ENCODE data around the gene DLGAP1. TPM values are rescaled to one million over a fixed set of nuclear protein-coding genes. Genes with fewer than 3 reads are reported as not detected.
A peak's percentile ranks its signal among the peaks of the same experiment; 100 is the strongest.

Gene DLGAP1
- total RNA-seq, 1 experiment from 2014 or later = 10.1 TPM

DNA sequence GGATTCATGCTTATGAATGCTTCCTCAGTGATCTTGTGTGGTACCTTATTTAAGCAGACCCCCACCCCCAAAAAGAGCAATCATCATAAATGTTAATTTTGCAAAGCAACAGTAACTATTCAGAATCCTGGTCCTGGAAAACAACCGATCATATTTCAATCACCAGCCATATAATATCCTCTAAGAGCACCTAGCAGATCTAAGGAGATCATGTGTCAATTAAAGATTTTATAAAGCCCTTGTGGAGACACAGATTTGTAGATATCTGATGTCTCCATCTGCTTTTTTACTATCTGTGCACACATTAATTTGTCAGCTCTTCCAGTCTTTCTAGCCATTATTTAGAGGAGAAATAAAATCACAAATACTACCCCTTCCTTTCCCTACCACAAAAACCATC is 581.4 kb downstream of the DLGAP1 start:
- no peaks in the 10 kb centered on the region for H3K36me3 ChIP-seq (replicated peaks; ENCODE audit: control insufficient read depth, insufficient read depth, low read length)
- H3K4me3 ChIP-seq (ENCODE audit: insufficient read depth, low read depth, low read length) = no peak overlapping the region
- DNase-seq = no peak
- no peaks in the 10 kb centered on the region for H3K27me3 ChIP-seq (ENCODE audit: control insufficient read depth, insufficient read depth, low read length)

- no peaks in the 10 kb centered on the region for H3K36me3 ChIP-seq (replicated peaks; ENCODE audit: control insufficient read depth, insufficient read depth, low read length)
- no peak for DNase-seq
- no peak overlapping the region for H3K4me3 ChIP-seq (ENCODE audit: insufficient read depth, low read depth, low read length)
- no peaks in the 10 kb centered on the region for H3K27me3 ChIP-seq (ENCODE audit: control insufficient read depth, insufficient read depth, low read length)
Measured at GRCh38 chr18:3873211-3873610, 581.9 kb downstream of the DLGAP1 start.

- H3K36me3 ChIP-seq (replicated peaks; ENCODE audit: control insufficient read depth, insufficient read depth, low read length) = no peaks in the 10 kb centered on the region
- no peak overlapping the region for H3K4me3 ChIP-seq (ENCODE audit: insufficient read depth, low read depth, low read length)
- no peak for DNase-seq
- no peaks in the 10 kb centered on the region for H3K27me3 ChIP-seq (ENCODE audit: control insufficient read depth, insufficient read depth, low read length)
Measured at GRCh38 chr18:3872641-3873040, 582.5 kb downstream of the DLGAP1 start.

DNA sequence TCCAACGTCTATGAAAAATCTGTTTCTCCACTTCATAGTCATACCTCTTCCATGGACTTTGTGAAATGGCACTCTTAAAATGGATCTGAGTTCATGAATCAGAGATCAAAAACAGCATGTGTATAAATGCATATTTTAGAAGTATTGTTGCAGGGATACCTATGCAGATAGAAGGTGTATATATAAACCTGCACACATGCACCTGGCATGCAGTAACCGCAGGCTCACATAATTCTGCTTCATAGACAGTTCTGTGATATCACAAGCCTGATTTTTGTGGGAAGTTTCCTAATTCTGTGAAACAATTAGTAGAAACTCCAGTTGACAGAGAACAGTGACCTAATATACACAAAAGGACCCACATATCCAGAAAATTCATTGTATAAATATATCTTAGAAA is 583.4 kb downstream of the DLGAP1 start:
- Histone ChIP-seq H3K4me3 (ENCODE audit: insufficient read depth, low read depth, low read length) (no peak overlapping the region), H3K36me3 (replicated peaks; ENCODE audit: control insufficient read depth, insufficient read depth, low read length) (no peaks in the 10 kb centered on the region), H3K27me3 (ENCODE audit: control insufficient read depth, insufficient read depth, low read length) (no peaks in the 10 kb centered on the region)
- no peak for DNase-seq

DNA sequence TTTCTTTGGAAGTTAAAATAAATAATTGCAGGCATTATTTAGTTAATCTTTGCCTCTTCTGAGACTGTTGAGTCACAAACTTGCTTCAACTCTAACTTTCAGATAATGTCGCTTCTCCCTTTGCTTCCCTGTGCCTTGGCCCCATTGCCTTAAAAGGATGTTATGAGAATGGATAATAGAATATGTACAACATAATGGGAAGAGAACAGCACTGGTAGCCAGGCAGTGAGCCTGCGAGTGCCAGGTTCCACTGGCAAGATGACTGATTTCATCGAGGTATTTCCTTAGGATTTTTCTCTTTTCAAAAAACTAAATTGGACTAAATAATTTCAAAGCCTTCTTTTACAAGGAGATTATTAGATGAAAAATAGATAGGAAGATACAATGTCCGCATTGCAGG is 584.2 kb downstream of the DLGAP1 start:
- no peak overlapping the region for H3K4me3 ChIP-seq (ENCODE audit: insufficient read depth, low read depth, low read length)
- DNase-seq = no peak
- no peaks in the 10 kb centered on the region for H3K27me3 ChIP-seq (ENCODE audit: control insufficient read depth, insufficient read depth, low read length)

GRCh38 chr18:3869848-3870247 is 585.3 kb downstream of the DLGAP1 start:
- H3K4me3 ChIP-seq (ENCODE audit: insufficient read depth, low read depth, low read length) = no peak overlapping the region
- no peaks in the 10 kb centered on the region for H3K27me3 ChIP-seq (ENCODE audit: control insufficient read depth, insufficient read depth, low read length)
- no peaks in the 10 kb centered on the region for H3K36me3 ChIP-seq (replicated peaks; ENCODE audit: control insufficient read depth, insufficient read depth, low read length)
- DNase-seq = peak; percentile 38

More for the DNA sequence above, 584.2 kb downstream of the DLGAP1 start:
- H3K36me3 ChIP-seq (replicated peaks; ENCODE audit: control insufficient read depth, insufficient read depth, low read length) = no peaks in the 10 kb centered on the region

DNA sequence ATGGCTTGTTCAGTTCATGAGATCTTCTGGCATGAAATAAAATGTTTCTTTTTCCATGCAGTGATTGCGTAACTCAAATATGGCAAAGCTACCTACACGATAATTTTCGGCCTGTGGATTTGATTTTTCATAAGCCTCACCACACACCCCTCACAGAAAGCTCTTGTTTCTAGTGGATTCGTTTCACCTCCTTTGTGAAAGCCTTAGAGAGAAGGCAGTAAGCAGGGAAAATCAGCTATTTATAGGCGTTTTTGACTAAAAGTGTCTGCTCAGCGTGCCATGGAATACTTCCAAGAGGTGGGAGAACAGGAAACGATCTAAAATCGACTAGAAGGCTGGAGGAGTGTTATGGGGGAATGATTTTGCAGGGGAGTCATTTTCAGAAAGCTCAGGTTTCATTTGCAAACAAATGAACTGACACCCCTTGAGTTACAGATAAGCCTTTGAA is 587.2 kb downstream of the DLGAP1 start:
- H3K36me3 ChIP-seq (replicated peaks; ENCODE audit: control insufficient read depth, insufficient read depth, low read length) = no peaks in the 10 kb centered on the region
- H3K4me3 ChIP-seq (ENCODE audit: insufficient read depth, low read depth, low read length) = no peak overlapping the region
- DNase-seq = no peak
- no peaks in the 10 kb centered on the region for H3K27me3 ChIP-seq (ENCODE audit: control insufficient read depth, insufficient read depth, low read length)

- Histone ChIP-seq H3K27me3 (ENCODE audit: control insufficient read depth, insufficient read depth, low read length) (no peaks in the 10 kb centered on the region), H3K36me3 (replicated peaks; ENCODE audit: control insufficient read depth, insufficient read depth, low read length) (no peaks in the 10 kb centered on the region), H3K4me3 (ENCODE audit: insufficient read depth, low read depth, low read length) (no peak overlapping the region)
- DNase-seq = no peak
Measured at GRCh38 chr18:3867236-3867635, 587.9 kb downstream of the DLGAP1 start.

DNA sequence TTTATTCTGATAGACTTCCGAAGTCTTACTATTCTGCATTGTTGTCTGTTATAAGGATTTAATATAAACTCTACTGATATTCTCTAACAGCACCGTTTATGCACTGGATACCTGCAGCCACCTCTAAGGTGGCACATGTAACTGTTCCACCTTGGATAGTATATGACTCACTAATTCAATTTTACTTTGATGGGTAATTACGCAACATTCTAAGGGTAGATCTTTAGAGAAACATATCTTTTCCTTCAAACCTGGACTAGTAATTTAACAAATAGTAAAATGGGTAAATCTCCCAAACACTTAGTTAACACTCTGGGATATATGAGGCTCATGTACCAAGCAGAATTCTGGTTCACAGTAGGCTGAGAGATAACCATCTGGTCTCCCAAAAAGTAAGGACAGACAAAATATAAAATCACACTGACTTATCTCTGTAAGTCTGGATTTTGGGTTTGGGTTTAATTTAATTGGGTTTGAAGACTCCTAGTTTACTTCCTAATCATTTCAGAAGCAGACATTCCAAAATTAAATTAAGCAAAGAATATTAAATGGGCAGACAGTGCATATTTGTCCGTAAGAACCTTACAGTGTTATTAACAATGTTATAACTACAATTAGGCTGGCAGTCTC is 590.3 kb downstream of the DLGAP1 start:
- no peak overlapping the region for H3K4me3 ChIP-seq (ENCODE audit: insufficient read depth, low read depth, low read length)
- DNase-seq = no peak

GRCh38 chr18:3863593-3863992 is 591.5 kb downstream of the DLGAP1 start:
- DNase-seq = no peak
- H3K4me3 ChIP-seq (ENCODE audit: insufficient read depth, low read depth, low read length) = no peak overlapping the region
- H3K36me3 ChIP-seq (replicated peaks; ENCODE audit: control insufficient read depth, insufficient read depth, low read length) = no peaks in the 10 kb centered on the region
- H3K27me3 ChIP-seq (ENCODE audit: control insufficient read depth, insufficient read depth, low read length) = no peaks in the 10 kb centered on the region

More for the DNA sequence above, 590.3 kb downstream of the DLGAP1 start:
- no peaks in the 10 kb centered on the region for H3K36me3 ChIP-seq (replicated peaks; ENCODE audit: control insufficient read depth, insufficient read depth, low read length)
- H3K27me3 ChIP-seq (ENCODE audit: control insufficient read depth, insufficient read depth, low read length) = no peaks in the 10 kb centered on the region

DNA sequence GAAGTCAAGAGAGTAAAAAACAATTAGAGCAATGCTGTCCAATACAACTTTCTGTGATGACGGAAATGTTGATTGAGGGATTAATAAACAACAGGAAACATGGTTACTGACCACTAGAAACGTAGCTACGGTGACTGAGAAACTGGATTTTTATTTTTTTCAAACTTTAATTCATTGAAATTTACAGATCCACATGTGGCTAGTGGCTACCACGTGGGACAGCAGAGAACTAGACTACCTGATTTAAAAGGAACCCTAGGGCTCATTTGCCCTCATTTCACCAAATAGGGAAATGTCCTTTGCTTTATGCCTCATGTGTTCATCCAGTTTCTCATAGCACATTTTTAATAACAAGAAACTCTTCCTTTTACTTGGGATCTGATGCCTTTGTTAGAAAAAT is 592.1 kb downstream of the DLGAP1 start:
- Histone ChIP-seq H3K36me3 (replicated peaks; ENCODE audit: control insufficient read depth, insufficient read depth, low read length) (no peaks in the 10 kb centered on the region), H3K4me3 (ENCODE audit: insufficient read depth, low read depth, low read length) (no peak overlapping the region), H3K27me3 (ENCODE audit: control insufficient read depth, insufficient read depth, low read length) (no peaks in the 10 kb centered on the region)
- no peak for DNase-seq

DNA sequence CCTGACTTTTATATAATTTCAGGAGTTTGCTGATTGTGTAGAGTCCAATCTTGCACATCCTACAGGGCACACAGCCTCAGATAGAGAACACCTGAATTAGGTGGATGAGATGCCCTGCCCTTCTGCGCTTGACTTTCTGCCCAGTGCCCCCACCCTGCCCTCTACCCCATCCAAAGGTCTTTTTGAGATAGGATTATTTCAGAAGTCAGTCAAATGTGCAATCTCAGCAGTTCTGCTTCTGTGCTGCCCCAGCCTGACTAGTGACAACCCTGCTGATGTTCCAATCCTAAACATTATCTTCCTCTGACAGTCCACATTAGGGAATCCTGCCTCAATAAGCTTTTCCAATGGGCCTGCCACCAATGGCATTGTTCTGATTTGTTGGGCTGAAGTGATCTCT is 593.6 kb downstream of the DLGAP1 start:
- Histone ChIP-seq H3K4me3 (ENCODE audit: insufficient read depth, low read depth, low read length) (no peak overlapping the region), H3K36me3 (replicated peaks; ENCODE audit: control insufficient read depth, insufficient read depth, low read length) (no peaks in the 10 kb centered on the region), H3K27me3 (ENCODE audit: control insufficient read depth, insufficient read depth, low read length) (no peaks in the 10 kb centered on the region)
- no peak for DNase-seq

- DNase-seq = no peak
- Histone ChIP-seq H3K4me3 (ENCODE audit: insufficient read depth, low read depth, low read length) (no peak overlapping the region), H3K27me3 (ENCODE audit: control insufficient read depth, insufficient read depth, low read length) (no peaks in the 10 kb centered on the region), H3K36me3 (replicated peaks; ENCODE audit: control insufficient read depth, insufficient read depth, low read length) (no peaks in the 10 kb centered on the region)
Measured at GRCh38 chr18:3857544-3857943, 597.6 kb downstream of the DLGAP1 start.

- H3K27me3 ChIP-seq (ENCODE audit: control insufficient read depth, insufficient read depth, low read length) = no peaks in the 10 kb centered on the region
- H3K4me3 ChIP-seq (ENCODE audit: insufficient read depth, low read depth, low read length) = no peak overlapping the region
- H3K36me3 ChIP-seq (replicated peaks; ENCODE audit: control insufficient read depth, insufficient read depth, low read length) = no peaks in the 10 kb centered on the region
- DNase-seq = no peak
Measured at GRCh38 chr18:3855966-3856365, 599.1 kb downstream of the DLGAP1 start.

DNA sequence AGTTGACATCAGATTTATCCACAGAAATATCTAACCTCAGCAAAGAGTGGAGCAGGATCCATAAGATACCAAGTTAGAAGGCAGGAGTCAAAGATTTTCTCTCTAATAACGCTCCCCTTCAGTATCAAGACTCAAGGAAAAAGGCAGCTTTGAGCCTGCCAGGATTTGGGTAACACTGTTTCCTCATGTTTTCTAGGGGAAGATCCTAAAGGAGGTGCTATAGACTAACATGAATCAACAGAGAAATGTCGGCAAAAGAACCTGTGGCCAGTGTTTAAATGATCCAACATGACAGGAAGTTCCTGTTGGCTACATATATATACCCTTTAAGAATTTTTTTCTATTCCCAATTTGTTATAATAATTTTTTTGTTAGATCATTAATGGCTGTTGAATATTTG is 602.8 kb downstream of the DLGAP1 start:
- peak; percentile 19 for DNase-seq
- H3K27me3 ChIP-seq (ENCODE audit: control insufficient read depth, insufficient read depth, low read length) = no peaks in the 10 kb centered on the region
- H3K4me3 ChIP-seq (ENCODE audit: insufficient read depth, low read depth, low read length) = no peak overlapping the region
- H3K36me3 ChIP-seq (replicated peaks; ENCODE audit: control insufficient read depth, insufficient read depth, low read length) = no peaks in the 10 kb centered on the region

- H3K36me3 ChIP-seq (replicated peaks; ENCODE audit: control insufficient read depth, insufficient read depth, low read length) = no peaks in the 10 kb centered on the region
- DNase-seq = no peak
Measured at GRCh38 chr18:3851159-3851558, 603.9 kb downstream of the DLGAP1 start.

More at GRCh38 chr18:3851159-3851558, 603.9 kb downstream of the DLGAP1 start:
- H3K27me3 ChIP-seq (ENCODE audit: control insufficient read depth, insufficient read depth, low read length) = no peaks in the 10 kb centered on the region
- no peak overlapping the region for H3K4me3 ChIP-seq (ENCODE audit: insufficient read depth, low read depth, low read length)

All from H7 (cell line).